Stomach (tissue), 19 donors: ENCODE results near the gene SPAG7. TPM values are rescaled to one million over a fixed set of nuclear protein-coding genes. Genes with fewer than 3 reads are reported as not detected.

Source experiments
- DNase-seq, 2 donors: peaks; one replicate each; pipeline versions ENCODE4 v3.0.0 to v3.0.0-alpha.2; 2013 to 2019
- H3K27ac ChIP-seq, 5 donors: fragments of 200-600 bp in 4 of 5; sonication (generic) in 4 of 5; one replicate each; pipeline ENCODE4 v1.5.1; 2013 to 2019; ENCODE audit warnings: mild to moderate bottlenecking in 1 of 5, moderate library complexity in 1 of 5
- H3K27me3 ChIP-seq, 3 donors: fragments of 200-600 bp; sonication (generic); one replicate each; pipeline ENCODE4 v1.5.1; 2017 to 2019; ENCODE audit warnings: mixed run types in 1 of 3
- H3K36me3 ChIP-seq, 4 donors: fragments of 200-600 bp; sonication (generic); 1 replicate in 3 of 4; 2 replicates in 1 of 4; pipeline ENCODE4 v1.5.1; 2016 to 2019
- H3K4me1 ChIP-seq, 4 donors: fragments of 200-600 bp; sonication (generic); one replicate each; pipeline ENCODE4 v1.5.1; 2016 to 2019
- H3K4me3 ChIP-seq, 4 donors: fragments of 200-600 bp; sonication (generic) in 3 of 4; one replicate each; pipeline ENCODE4 v1.5.1; 2016 to 2019; ENCODE audit warnings: mild to moderate bottlenecking in 1 of 4
- H3K9me3 ChIP-seq, 4 donors: fragments of 200-600 bp; sonication (generic); one replicate each; pipeline ENCODE4 v1.5.1; 2016 to 2019
- EP300 ChIP-seq: sonication (generic); formaldehyde crosslinking; IDR thresholded peaks from one replicate; pipeline ENCODE4 v1.6.1; 2017; ENCODE audit warnings: antibody characterized with exemption
- POLR2A ChIP-seq, 4 donors: fragments of 450-650 bp; IDR thresholded peaks; one replicate each; pipeline ENCODE4 v1.6.1; 2016; ENCODE audit warnings: antibody characterized with exemption in 4 of 4, control low read depth in 2 of 4, mild to moderate bottlenecking in 1 of 4, moderate library complexity in 1 of 4
- POLR2AphosphoS5 ChIP-seq, 3 donors: sonication (generic); formaldehyde crosslinking; IDR thresholded peaks; one replicate each; pipeline ENCODE4 v1.6.1; 2016; ENCODE audit warnings: antibody characterized with exemption in 3 of 3
- WGBS, 5 donors: extraction: QIAGEN DNeasy Blood & Tissue Kit in 3 of 5; methylation state at CpG; one replicate each; pipeline versions ENCODE4 v1.1.5 to v1.1.7; 2013 to 2018; 5-methylcytosine and 5-hydroxymethylcytosine counted together
- intact Hi-C: fragments of 100-400 bp; cut with DNase I; formaldehyde crosslinking; loops from one replicate; pipeline ENCODE4 v1.15.1; 2023; ENCODE audit warnings: low total_unique reads
- long read RNA-seq, 10 donors: transcript quantifications; one replicate each; lab custom pipeline, GENCODE V29; 2026
- polyA plus RNA-seq, 3 donors: library from polyadenylated mRNA; stranded (reverse); fragments of 200-250 nt; gene quantifications; one replicate each; pipeline ENCODE4 v1.2.3, GENCODE V29; 2013
- total RNA-seq, 5 donors: library from RNA; depleted of rRNA; stranded (reverse); fragments of >200 nt; gene quantifications; one replicate each; pipeline versions ENCODE4 v1.1.0 to v1.2.3, GENCODE V29; 2014 to 2016
- TF ChIP-seq, protein P1 (sequence below), 7 experiments: fragments of 450-650 bp in 4 of 7; fragments of 200-600 bp in 3 of 7; sonication (generic) in 3 of 7; IDR thresholded peaks; one replicate each; pipeline ENCODE4 v1.5.1; 2016 to 2019; ENCODE audit warnings: antibody characterized with exemption in 7 of 7, control low read depth in 2 of 7, mild to moderate bottlenecking in 1 of 7
- donor health status: healthy with polysubstance abuse.
- donor health status: Bipolar disorder and iron deficiency.
- donor health status: healthy.

Gene SPAG7, protein sequence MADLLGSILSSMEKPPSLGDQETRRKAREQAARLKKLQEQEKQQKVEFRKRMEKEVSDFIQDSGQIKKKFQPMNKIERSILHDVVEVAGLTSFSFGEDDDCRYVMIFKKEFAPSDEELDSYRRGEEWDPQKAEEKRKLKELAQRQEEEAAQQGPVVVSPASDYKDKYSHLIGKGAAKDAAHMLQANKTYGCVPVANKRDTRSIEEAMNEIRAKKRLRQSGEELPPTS
- total RNA-seq = 100 to 1,000 TPM in 1 of 5 donors, 10 to 100 TPM in 4; 17.5 to 133 (median 51.8) TPM
- 10 to 100 TPM; 76.4 to 85.8 (median 78.5) TPM for polyA plus RNA-seq
- long read RNA-seq, donor 1, transcript SPAG7-201 (7 exons, 1,058 nt) = major isoform, 9 of 11 reads
- long read RNA-seq, donor 1, partial matches to known transcripts = 0 of 11 reads
- long read RNA-seq, donor 1, other reads (novel, unspliced or antisense) = 0 of 11 reads
- long read RNA-seq, donor 2, transcript SPAG7-201 (7 exons, 1,058 nt) = major isoform, 9 of 11 reads
- long read RNA-seq, donor 2, partial matches to known transcripts = 0 of 11 reads
- long read RNA-seq, donor 2, other reads (novel, unspliced or antisense) = 0 of 11 reads
- long read RNA-seq, donor 3, transcript SPAG7-201 (7 exons, 1,058 nt) = major isoform, 14 of 15 reads
- long read RNA-seq, donor 3, partial matches to known transcripts = 0 of 15 reads
- long read RNA-seq, donor 3, other reads (novel, unspliced or antisense) = 0 of 15 reads
- long read RNA-seq, donor 4, transcript SPAG7-201 (7 exons, 1,058 nt) = major isoform, 6 of 6 reads
- long read RNA-seq, donor 4, partial matches to known transcripts = 0 of 6 reads
- long read RNA-seq, donor 4, other reads (novel, unspliced or antisense) = 0 of 6 reads
- long read RNA-seq, donor 5, transcript SPAG7-201 (7 exons, 1,058 nt) = major isoform, 26 of 30 reads
- long read RNA-seq, donor 5, partial matches to known transcripts = 0 of 30 reads
- long read RNA-seq, donor 5, other reads (novel, unspliced or antisense) = 0 of 30 reads
- long read RNA-seq, donor 6, transcript SPAG7-201 (7 exons, 1,058 nt) = major isoform, 35 of 41 reads
- long read RNA-seq, donor 6, partial matches to known transcripts = 0 of 41 reads
- long read RNA-seq, donor 6, other reads (novel, unspliced or antisense) = 0 of 41 reads
- long read RNA-seq, donor 7, transcript SPAG7-201 (7 exons, 1,058 nt) = major isoform, 14 of 22 reads
- long read RNA-seq, donor 7, partial matches to known transcripts = 5 of 22 reads
- long read RNA-seq, donor 7, other reads (novel, unspliced or antisense) = 0 of 22 reads
- long read RNA-seq, donor 8, transcript SPAG7-201 (7 exons, 1,058 nt) = major isoform, 25 of 29 reads
- long read RNA-seq, donor 8, partial matches to known transcripts = 0 of 29 reads
- long read RNA-seq, donor 8, other reads (novel, unspliced or antisense) = 0 of 29 reads
- long read RNA-seq, donor 9, transcript SPAG7-201 (7 exons, 1,058 nt) = major isoform, 22 of 24 reads
- long read RNA-seq, donor 9, partial matches to known transcripts = 0 of 24 reads
- long read RNA-seq, donor 9, other reads (novel, unspliced or antisense) = 0 of 24 reads
- long read RNA-seq, donor 10, transcript SPAG7-201 (7 exons, 1,058 nt) = major isoform, 10 of 11 reads
- long read RNA-seq, donor 10, partial matches to known transcripts = 0 of 11 reads
- long read RNA-seq, donor 10, other reads (novel, unspliced or antisense) = 0 of 11 reads

DNA sequence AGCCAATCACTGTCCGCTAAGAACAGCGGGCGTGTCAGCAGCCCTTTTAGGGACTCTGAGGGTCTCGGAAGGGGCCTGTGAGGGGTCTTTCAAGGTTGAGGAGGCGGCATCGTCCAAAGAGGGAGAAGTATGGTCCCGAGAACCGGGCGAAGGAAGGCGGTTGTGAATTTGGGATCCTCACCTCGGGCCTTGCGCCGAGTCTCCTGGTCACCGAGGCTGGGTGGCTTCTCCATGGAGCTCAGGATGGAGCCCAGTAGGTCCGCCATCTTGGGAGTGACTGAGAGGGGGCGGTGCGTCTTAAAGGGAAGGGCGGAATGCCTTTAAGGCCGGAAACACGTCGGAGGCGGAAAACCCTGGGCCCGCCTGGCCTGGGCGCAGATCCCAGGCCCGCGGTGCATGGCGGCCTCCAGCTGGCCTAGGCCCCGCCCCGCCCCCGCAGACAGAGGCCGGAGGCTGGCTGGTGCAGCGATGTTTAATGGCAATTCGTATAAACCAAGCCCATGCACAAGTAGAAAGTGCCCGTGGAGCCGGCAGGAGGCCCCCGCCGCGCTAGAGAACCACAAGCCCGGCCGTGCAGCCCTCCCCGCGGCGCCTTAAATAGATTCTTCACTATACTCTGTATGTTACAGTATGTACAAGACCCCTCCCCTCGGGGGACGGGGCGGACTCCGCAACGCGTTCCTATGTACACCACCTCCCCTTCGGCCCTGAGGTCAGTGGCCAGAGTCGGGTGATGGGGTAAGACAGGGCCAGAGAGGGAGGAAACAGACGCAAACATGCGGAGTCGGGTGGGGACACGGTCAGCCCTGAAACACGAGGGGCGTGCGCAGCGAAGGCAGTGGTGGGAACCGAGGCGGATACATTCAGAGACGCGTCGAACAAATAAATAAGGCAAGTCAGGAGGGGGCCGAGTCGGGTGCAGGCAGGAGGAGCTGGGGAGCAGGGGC lies at the start of gene SPAG7:
Gene SPAG7 (minus strand): TSS at position 279 of the 947 bp plus-strand sequence. CDS start 13 bp downstream, at position 266.
- 0 to 1% (median 0%) methylated on average over 42 to 66 of the region's 66 CpGs for WGBS, 5 donors
- peak; percentile 90 to 95 (median 93) for TF ChIP-seq POLR2AphosphoS5 (IDR thresholded peaks at IDR 0.05)
- peak in 1 of 4 donors; percentile 43 for TF ChIP-seq POLR2A (IDR thresholded peaks at IDR 0.05)
- TF ChIP-seq, protein P1, sequence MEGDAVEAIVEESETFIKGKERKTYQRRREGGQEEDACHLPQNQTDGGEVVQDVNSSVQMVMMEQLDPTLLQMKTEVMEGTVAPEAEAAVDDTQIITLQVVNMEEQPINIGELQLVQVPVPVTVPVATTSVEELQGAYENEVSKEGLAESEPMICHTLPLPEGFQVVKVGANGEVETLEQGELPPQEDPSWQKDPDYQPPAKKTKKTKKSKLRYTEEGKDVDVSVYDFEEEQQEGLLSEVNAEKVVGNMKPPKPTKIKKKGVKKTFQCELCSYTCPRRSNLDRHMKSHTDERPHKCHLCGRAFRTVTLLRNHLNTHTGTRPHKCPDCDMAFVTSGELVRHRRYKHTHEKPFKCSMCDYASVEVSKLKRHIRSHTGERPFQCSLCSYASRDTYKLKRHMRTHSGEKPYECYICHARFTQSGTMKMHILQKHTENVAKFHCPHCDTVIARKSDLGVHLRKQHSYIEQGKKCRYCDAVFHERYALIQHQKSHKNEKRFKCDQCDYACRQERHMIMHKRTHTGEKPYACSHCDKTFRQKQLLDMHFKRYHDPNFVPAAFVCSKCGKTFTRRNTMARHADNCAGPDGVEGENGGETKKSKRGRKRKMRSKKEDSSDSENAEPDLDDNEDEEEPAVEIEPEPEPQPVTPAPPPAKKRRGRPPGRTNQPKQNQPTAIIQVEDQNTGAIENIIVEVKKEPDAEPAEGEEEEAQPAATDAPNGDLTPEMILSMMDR (IDR thresholded peaks at IDR 0.05) = no peak
- peak; percentile 9 for TF ChIP-seq EP300
- intact Hi-C loops = no loop called here

DNA sequence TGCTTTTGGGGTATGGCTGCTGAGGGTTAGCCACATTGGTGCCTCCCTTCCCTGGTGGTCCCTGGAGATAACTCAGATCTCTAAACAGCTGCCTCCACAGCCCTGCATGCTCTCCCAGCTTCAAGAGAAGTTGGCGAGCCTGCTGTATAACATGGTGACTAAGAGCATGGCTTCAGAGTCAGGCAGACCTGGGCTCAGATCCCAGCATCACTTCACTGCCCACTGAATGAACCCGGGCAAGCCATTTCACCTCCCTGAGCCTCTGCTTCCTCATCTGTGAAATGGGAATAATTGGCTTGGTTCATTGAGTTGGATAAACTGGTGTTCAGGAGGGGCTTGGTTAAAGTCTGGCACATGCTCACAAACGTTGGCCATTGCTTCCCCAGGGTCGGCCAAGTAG lies 46.7 kb upstream of the SPAG7 start:
- TF ChIP-seq, protein P1 (IDR thresholded peaks at IDR 0.05) = no peak
- no peak for TF ChIP-seq POLR2A (IDR thresholded peaks at IDR 0.05)
- H3K27ac ChIP-seq = no peak overlapping the region
- no peaks in the 10 kb centered on the region for H3K9me3 ChIP-seq
- no peaks in the 10 kb centered on the region for H3K4me1 ChIP-seq
- no peaks in the 10 kb centered on the region for H3K27me3 ChIP-seq
- H3K36me3 ChIP-seq = peaks cover 61 to 100% (median 99%) of the 10 kb centered on the region in 4 donors
- intact Hi-C loops = no loop called here
- 70 to 92% (median 90%) methylated on average over 2 to 4 of the region's 4 CpGs for WGBS, 5 donors
- no peak overlapping the region for H3K4me3 ChIP-seq
- DNase-seq = no peak

More for the DNA sequence above, at the start of gene SPAG7:
- Histone ChIP-seq H3K36me3 (peaks cover 19 to 40% (median 38%) of the 10 kb centered on the region in 4 donors), H3K27ac (peak within 1 kb of the TSS; percentile 93 to 97 (median 94)), H3K4me1 (peaks cover 28 to 47% (median 39%) of the 10 kb centered on the region in 4 donors), H3K9me3 (no peaks in the 10 kb centered on the region), H3K27me3 (no peaks in the 10 kb centered on the region), H3K4me3 (peak within 1 kb of the TSS; percentile 64 to 74 (median 66))
- peak; percentile 96 to 99 for DNase-seq

DNA sequence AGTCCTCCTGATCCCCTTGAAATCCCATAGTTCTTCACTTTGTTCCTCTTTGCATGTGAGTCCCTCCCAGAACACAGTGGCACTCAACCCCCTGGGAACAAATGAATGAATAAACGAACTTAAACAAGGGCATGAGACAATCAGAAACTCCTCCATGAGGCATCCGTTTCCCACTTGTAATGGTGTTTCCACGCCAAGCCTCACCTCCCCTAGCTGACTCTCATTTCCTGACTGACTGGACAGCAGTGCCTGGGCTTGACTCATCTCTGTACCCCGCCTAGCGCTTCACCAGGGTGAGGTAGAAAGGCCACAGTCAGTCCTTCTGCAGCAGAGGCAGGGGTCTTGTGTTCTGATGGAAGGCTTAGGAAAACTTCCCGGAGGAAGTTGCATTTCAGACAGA lies 44.3 kb upstream of the SPAG7 start:
- no peak for DNase-seq
- no peak overlapping the region for H3K4me3 ChIP-seq
- no peaks in the 10 kb centered on the region for H3K9me3 ChIP-seq
- TF ChIP-seq, protein P1 (IDR thresholded peaks at IDR 0.05) = no peak
- TF ChIP-seq POLR2A (IDR thresholded peaks at IDR 0.05) (no peak), POLR2AphosphoS5 (IDR thresholded peaks at IDR 0.05) (no peak)
- intact Hi-C loops = no loop called here
- H3K27ac ChIP-seq = no peak overlapping the region
- peaks cover 77 to 100% (median 99%) of the 10 kb centered on the region in 4 donors for H3K36me3 ChIP-seq
- H3K4me1 ChIP-seq = no peaks in the 10 kb centered on the region
- no peaks in the 10 kb centered on the region for H3K27me3 ChIP-seq
- 80 to 85% (median 83%) methylated on average over 6 of the region's 6 CpGs for WGBS, 5 donors
